ENCODE results near the gene CCDC69. TPM values are rescaled to one million over a fixed set of nuclear protein-coding genes. Genes with fewer than 3 reads are reported as not detected.

CCDC69 gene
- total and polyA plus RNA-seq, 2 of the 8 experiments (the other 6 are each of a cell fraction or from before 2014, with no cell fraction given) = 8.4 to 10.8 TPM

DNA sequence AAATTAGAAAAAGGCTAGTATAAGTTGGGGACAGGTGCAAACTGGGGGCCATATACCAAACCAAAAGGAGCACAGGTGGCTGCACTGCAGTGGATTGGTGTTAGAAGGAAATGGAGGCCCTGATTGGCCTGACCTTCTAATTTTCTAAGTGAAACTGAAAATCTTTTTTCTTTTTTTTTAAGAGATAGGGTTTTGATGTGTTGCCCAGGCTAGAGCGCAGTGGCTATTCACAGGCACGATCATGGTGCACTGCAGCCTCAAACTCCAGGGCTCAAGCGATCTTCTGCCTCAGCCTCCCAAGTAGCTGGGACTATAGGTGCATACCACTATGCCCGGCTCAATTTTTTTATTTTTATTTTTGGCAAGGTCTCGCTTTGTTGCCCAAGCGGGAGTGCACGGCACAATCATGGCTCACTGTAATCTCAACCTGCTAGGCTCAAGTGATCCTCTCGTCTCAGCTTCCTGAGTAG lies 9.8 kb upstream of the CCDC69 start:
- FAIRE-seq = no peak
- H3K18ac ChIP-seq (ENCODE audit: extremely low read depth, low read length) = no peak overlapping the region
- no peak for DNase-seq (ENCODE audit: low read depth in 1 of 2, low spot score in 2 of 2)
- no peaks in the 10 kb centered on the region for H4K20me1 ChIP-seq (replicated peaks in 1 of 2; ENCODE audit: control insufficient read depth in 1 of 2, insufficient read depth in 2 of 2, low read length in 2 of 2)
- no peak overlapping the region for H2BK15ac ChIP-seq (ENCODE audit: low read length)
- H3K9me3 ChIP-seq (ENCODE audit: insufficient read depth in 2 of 2, low read depth in 1 of 2, low read length in 1 of 2) = no peaks in the 10 kb centered on the region
- no peak overlapping the region for H4K8ac ChIP-seq (ENCODE audit: extremely low read depth, insufficient read depth, low read length)
- H2BK12ac ChIP-seq (ENCODE audit: low read depth, low read length) = no peak overlapping the region
- H2BK120ac ChIP-seq (replicated peaks; ENCODE audit: low read depth, low read length) = no peak overlapping the region
- H3K4ac ChIP-seq (replicated peaks; ENCODE audit: insufficient read length, low read depth, low read length) = no peak overlapping the region
- ChIA-PET CTCF (ENCODE audit: partially characterized antibody) (interaction anchor here (1.1 to 2.5 kb wide), 5 partner anchors 10 to 166 kb away, joined by 3 to 10 read pairs (median 8); partner anchors contain the start of genes CCDC69 and GM2A), POLR2A (ENCODE audit: partially characterized antibody) (no interaction called here)
- no peak overlapping the region for H3K23ac ChIP-seq (ENCODE audit: insufficient read length)
- H3K56ac ChIP-seq (replicated peaks; ENCODE audit: insufficient read length, low read depth, low read length) = no peak overlapping the region
- H3K4me1 ChIP-seq (replicated peaks in 1 of 4; ENCODE audit: control insufficient read depth in 3 of 4, insufficient read depth in 4 of 4, low read length in 3 of 4) = peaks cover 0 to 4% (median 2%) of the 10 kb centered on the region in 4 experiments; a peak in 4 of 7 replicates
- H3K79me1 ChIP-seq (ENCODE audit: low read depth, low read length) = no peaks in the 10 kb centered on the region
- H4K91ac ChIP-seq (replicated peaks; ENCODE audit: insufficient read length, low read length) = no peak overlapping the region
- H2AFZ ChIP-seq (ENCODE audit: low read length) = no peak overlapping the region
- no peaks in the 10 kb centered on the region for H3K23me2 ChIP-seq (ENCODE audit: low read depth, low read length)
- 89% methylated on average over 8 of the region's 8 CpGs; no CpG with 5 or more reads in 1 of the 2 experiments for WGBS, 2 experiments (ENCODE audit: extremely low coverage in 1 of 2, insufficient coverage in 1 of 2, insufficient read length in 1 of 2, insufficient replicate concordance in 2 of 2, low coverage in 1 of 2, low lambda C conversion rate in 2 of 2, missing lambda C conversion rate in 1 of 2)
- no peak overlapping the region for H2BK20ac ChIP-seq (ENCODE audit: low read length)
- no peaks in the 10 kb centered on the region for H3K79me2 ChIP-seq (ENCODE audit: control insufficient read depth in 1 of 2, insufficient read depth in 2 of 2, low read length in 2 of 2)
- no peak overlapping the region for H3K14ac ChIP-seq (ENCODE audit: insufficient read length)
- no peak overlapping the region for H4K5ac ChIP-seq (ENCODE audit: insufficient read length, low read depth, low read length)
- H3K4me3 ChIP-seq (ENCODE audit: extremely low read depth in 1 of 4, insufficient read depth in 2 of 4, low read depth in 3 of 4, low read length in 4 of 4) = no peak overlapping the region
- H3K9ac ChIP-seq (replicated peaks in 1 of 4; ENCODE audit: extremely low read depth in 1 of 4, low read depth in 3 of 4, low read length in 3 of 4) = no peak overlapping the region
- no peak overlapping the region for H2AK5ac ChIP-seq (ENCODE audit: low read depth, low read length)
- no peak overlapping the region for H3K27ac ChIP-seq (ENCODE audit: low read depth, low read length)
- no peak overlapping the region for H3K4me2 ChIP-seq (ENCODE audit: insufficient read depth in 1 of 2, low read depth in 2 of 2, low read length in 2 of 2)
- no peak overlapping the region for H2BK5ac ChIP-seq (ENCODE audit: low read depth, low read length)
- no peaks in the 10 kb centered on the region for H3K27me3 ChIP-seq (replicated peaks in 1 of 4; ENCODE audit: control insufficient read depth in 3 of 4, extremely low read depth in 1 of 4, insufficient read depth in 3 of 4, low read length in 3 of 4)
- no peaks in the 10 kb centered on the region for H3K36me3 ChIP-seq (ENCODE audit: control insufficient read depth in 2 of 4, insufficient read depth in 4 of 4, low read length in 3 of 4)
- TF ChIP-seq SP4 (IDR thresholded peaks at IDR 0.05; ENCODE audit: low read length) (no peak), EZH2 (IDR thresholded peaks at IDR 0.05; ENCODE audit: low read depth, low read length, severe bottlenecking) (no peak), ASH2L (IDR thresholded peaks at IDR 0.05; ENCODE audit: low read length) (no peak), NRF1 (IDR thresholded peaks at IDR 0.05; ENCODE audit: low read depth, low read length) (no peak), CHD1 (IDR thresholded peaks at IDR 0.05; ENCODE audit: low read depth, low read length) (no peak), SAP30 (IDR thresholded peaks at IDR 0.05; ENCODE audit: insufficient read depth, insufficient replicate concordance, low read length) (no peak), JUND (IDR thresholded peaks at IDR 0.05; ENCODE audit: low read length) (no peak), SP1 (IDR thresholded peaks at IDR 0.05; ENCODE audit: low read depth, low read length) (no peak), YY1 (IDR thresholded peaks at IDR 0.05; ENCODE audit: low read depth, low read length) (no peak)
